Measurements from ENCODE around the gene PHYKPL. TPM values are rescaled to one million over a fixed set of nuclear protein-coding genes. Genes with fewer than 3 reads are reported as not detected.

PHYKPL gene
- total and polyA plus RNA-seq, 2 donors (not counting 1 experiment from before 2014, with no cell fraction given), result 18.1 to 44.8 TPM

DNA sequence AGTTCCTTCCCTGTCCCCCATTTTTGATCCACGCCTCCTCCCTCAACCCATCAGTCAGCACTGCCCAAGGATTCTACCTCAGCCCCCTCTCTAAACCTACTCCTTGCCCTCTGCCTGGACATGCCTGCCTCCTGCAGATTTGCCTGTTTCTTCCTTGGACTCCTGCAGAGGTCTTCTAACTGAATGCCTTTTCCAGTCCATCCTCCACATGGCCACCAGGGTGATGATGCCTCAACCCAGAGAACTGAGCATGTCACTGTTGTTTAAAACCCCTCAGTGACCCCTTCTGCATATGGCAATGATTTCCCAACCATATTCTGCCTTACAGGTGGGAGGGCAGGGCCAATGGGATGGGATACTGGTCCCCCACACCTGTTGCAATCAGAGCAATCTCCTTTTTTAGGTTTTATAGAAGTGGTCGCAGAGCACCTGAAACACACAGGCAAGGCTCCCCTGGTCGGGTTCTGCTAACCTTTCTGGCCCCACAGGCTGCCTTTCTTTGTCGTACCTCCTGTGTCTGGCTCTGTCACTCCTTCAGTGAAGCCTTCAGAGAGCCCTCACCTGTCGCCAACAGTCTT lies 9.3 kb downstream of the PHYKPL start:
- H3K4me2 ChIP-seq (ENCODE audit: extremely low read depth, insufficient read depth, low read length), result no peak overlapping the region
- TF ChIP-seq, protein P1, sequence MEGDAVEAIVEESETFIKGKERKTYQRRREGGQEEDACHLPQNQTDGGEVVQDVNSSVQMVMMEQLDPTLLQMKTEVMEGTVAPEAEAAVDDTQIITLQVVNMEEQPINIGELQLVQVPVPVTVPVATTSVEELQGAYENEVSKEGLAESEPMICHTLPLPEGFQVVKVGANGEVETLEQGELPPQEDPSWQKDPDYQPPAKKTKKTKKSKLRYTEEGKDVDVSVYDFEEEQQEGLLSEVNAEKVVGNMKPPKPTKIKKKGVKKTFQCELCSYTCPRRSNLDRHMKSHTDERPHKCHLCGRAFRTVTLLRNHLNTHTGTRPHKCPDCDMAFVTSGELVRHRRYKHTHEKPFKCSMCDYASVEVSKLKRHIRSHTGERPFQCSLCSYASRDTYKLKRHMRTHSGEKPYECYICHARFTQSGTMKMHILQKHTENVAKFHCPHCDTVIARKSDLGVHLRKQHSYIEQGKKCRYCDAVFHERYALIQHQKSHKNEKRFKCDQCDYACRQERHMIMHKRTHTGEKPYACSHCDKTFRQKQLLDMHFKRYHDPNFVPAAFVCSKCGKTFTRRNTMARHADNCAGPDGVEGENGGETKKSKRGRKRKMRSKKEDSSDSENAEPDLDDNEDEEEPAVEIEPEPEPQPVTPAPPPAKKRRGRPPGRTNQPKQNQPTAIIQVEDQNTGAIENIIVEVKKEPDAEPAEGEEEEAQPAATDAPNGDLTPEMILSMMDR (conservative IDR thresholded peaks at IDR 0.05 in 1 of 2, IDR thresholded peaks at IDR 0.05 in 1 of 2; ENCODE audit: low read depth in 1 of 2, low read length in 2 of 2), result no peak
- TF ChIP-seq EZH2 (IDR thresholded peaks at IDR 0.05; ENCODE audit: low read length, missing control alignments), result no peak

DNA sequence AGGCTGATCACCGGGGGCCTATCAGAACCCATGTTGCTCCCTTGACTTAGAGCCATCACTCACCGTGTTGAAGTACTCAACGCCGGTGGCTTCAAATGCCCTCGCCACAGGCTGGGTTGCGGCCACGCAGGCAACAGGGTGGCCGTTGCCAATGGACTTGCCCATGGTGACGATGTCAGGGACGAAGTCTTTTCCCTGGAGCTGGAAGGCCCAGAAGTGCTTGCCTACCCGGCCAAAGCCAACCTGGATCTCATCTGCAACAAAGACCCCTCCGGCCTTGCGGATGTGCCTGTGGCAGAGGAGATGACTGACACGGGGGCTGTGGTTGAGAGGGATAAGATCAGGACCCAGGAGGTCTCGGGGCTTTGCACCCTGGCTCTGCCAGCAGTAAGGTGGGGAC lies 10.3 kb downstream of the PHYKPL start:
- H4K20me1 ChIP-seq (ENCODE audit: control insufficient read depth, extremely low read depth, insufficient read depth, low read length), result no peaks in the 10 kb centered on the region
- H3K9me3 ChIP-seq (ENCODE audit: control insufficient read depth, insufficient read depth, low read depth, low read length), result no peaks in the 10 kb centered on the region
- H3K79me2 ChIP-seq (ENCODE audit: control insufficient read depth, insufficient read depth, low read length), result no peaks in the 10 kb centered on the region
- no peak overlapping the region for H2AFZ ChIP-seq (ENCODE audit: low read length)
- H3K9ac ChIP-seq (ENCODE audit: insufficient read depth, low read length), result no peak overlapping the region
- H3K4me3 ChIP-seq (replicated peaks in 1 of 4; ENCODE audit: control extremely low read depth in 1 of 4, insufficient read depth in 1 of 4, low read depth in 3 of 4, low read length in 4 of 4), result no peak overlapping the region
- no peaks in the 10 kb centered on the region for H3K4me1 ChIP-seq (ENCODE audit: control insufficient read depth, extremely low read depth, insufficient read depth, low read length)
- no peak for DNase-seq (ENCODE audit: low read depth in 2 of 2)
- H3K4me2 ChIP-seq (ENCODE audit: extremely low read depth, insufficient read depth, low read length), result no peak overlapping the region
- no peak overlapping the region for H3K27ac ChIP-seq (ENCODE audit: insufficient read depth, low read length)
- no peak for TF ChIP-seq EZH2 (IDR thresholded peaks at IDR 0.05; ENCODE audit: low read length, missing control alignments)
- TF ChIP-seq, protein P1 (conservative IDR thresholded peaks at IDR 0.05 in 1 of 2, IDR thresholded peaks at IDR 0.05 in 1 of 2; ENCODE audit: low read depth in 1 of 2, low read length in 2 of 2), result no peak
- H3K27me3 ChIP-seq (ENCODE audit: control insufficient read depth, insufficient read depth, low read length), result no peaks in the 10 kb centered on the region
- H3K36me3 ChIP-seq (ENCODE audit: control insufficient read depth, insufficient read depth, low read length), result peaks cover 5% of the 10 kb centered on the region

More for the DNA sequence above, 9.3 kb downstream of the PHYKPL start:
- Histone ChIP-seq H3K9me3 (ENCODE audit: control insufficient read depth, insufficient read depth, low read depth, low read length) (no peaks in the 10 kb centered on the region), H3K79me2 (ENCODE audit: control insufficient read depth, insufficient read depth, low read length) (no peaks in the 10 kb centered on the region), H3K4me3 (replicated peaks in 1 of 4; ENCODE audit: control extremely low read depth in 1 of 4, insufficient read depth in 1 of 4, low read depth in 3 of 4, low read length in 4 of 4) (no peak overlapping the region), H3K36me3 (ENCODE audit: control insufficient read depth, insufficient read depth, low read length) (peaks cover 10% of the 10 kb centered on the region), H3K9ac (ENCODE audit: insufficient read depth, low read length) (no peak overlapping the region), H3K27ac (ENCODE audit: insufficient read depth, low read length) (no peak overlapping the region), H3K27me3 (ENCODE audit: control insufficient read depth, insufficient read depth, low read length) (no peaks in the 10 kb centered on the region), H2AFZ (ENCODE audit: low read length) (no peak overlapping the region), H3K4me1 (ENCODE audit: control insufficient read depth, extremely low read depth, insufficient read depth, low read length) (no peaks in the 10 kb centered on the region), H4K20me1 (ENCODE audit: control insufficient read depth, extremely low read depth, insufficient read depth, low read length) (no peaks in the 10 kb centered on the region)
- DNase-seq (ENCODE audit: low read depth in 2 of 2), result no peak

DNA sequence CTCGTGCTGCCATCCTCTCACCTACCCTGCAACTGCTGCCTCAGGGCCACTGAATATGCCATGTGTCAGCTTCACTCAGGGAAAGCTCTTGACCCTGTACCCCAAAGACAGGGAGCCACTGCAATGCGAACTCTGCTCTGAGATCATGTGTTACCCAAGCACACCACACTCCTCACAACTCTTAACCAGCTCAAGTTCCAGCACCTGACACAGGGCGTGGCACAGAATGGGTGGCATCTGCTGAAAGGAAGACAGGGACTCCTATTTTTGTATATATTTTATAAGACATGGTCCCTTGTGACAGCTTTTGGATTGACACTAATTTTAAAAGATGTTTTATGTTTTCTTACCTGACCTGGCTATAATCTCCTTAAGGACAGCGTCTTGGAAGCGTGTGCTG lies 10.7 kb downstream of the PHYKPL start:
- Histone ChIP-seq H3K27ac (ENCODE audit: insufficient read depth, low read length) (no peak overlapping the region), H2AFZ (ENCODE audit: low read length) (no peak overlapping the region), H3K27me3 (ENCODE audit: control insufficient read depth, insufficient read depth, low read length) (no peaks in the 10 kb centered on the region), H3K36me3 (ENCODE audit: control insufficient read depth, insufficient read depth, low read length) (peaks cover 5% of the 10 kb centered on the region), H3K9ac (ENCODE audit: insufficient read depth, low read length) (no peak overlapping the region), H3K4me3 (replicated peaks in 1 of 4; ENCODE audit: control extremely low read depth in 1 of 4, insufficient read depth in 1 of 4, low read depth in 3 of 4, low read length in 4 of 4) (no peak overlapping the region), H4K20me1 (ENCODE audit: control insufficient read depth, extremely low read depth, insufficient read depth, low read length) (no peaks in the 10 kb centered on the region), H3K4me1 (ENCODE audit: control insufficient read depth, extremely low read depth, insufficient read depth, low read length) (no peaks in the 10 kb centered on the region), H3K4me2 (ENCODE audit: extremely low read depth, insufficient read depth, low read length) (no peak overlapping the region), H3K79me2 (ENCODE audit: control insufficient read depth, insufficient read depth, low read length) (no peaks in the 10 kb centered on the region), H3K9me3 (ENCODE audit: control insufficient read depth, insufficient read depth, low read depth, low read length) (no peaks in the 10 kb centered on the region)
- DNase-seq (ENCODE audit: low read depth in 2 of 2), result no peak
- TF ChIP-seq EZH2 (IDR thresholded peaks at IDR 0.05; ENCODE audit: low read length, missing control alignments), result no peak
- TF ChIP-seq, protein P1 (conservative IDR thresholded peaks at IDR 0.05 in 1 of 2, IDR thresholded peaks at IDR 0.05 in 1 of 2; ENCODE audit: low read depth in 1 of 2, low read length in 2 of 2), result no peak
